Activated CD4-positive, alpha-beta memory T cell treated with anti-CD3 and anti-CD28 coated beads for 36 hours (primary cell): ENCODE results near the gene PEX14. TPM values are rescaled to one million over a fixed set of nuclear protein-coding genes. Genes with fewer than 3 reads are reported as not detected.

Experiments used
- CTCF ChIA-PET: fragments of 350-600 bp; sonication (Branson Sonifier 250); formaldehyde crosslinking; loops from one replicate; lab custom pipeline; 2021; ENCODE audit warnings: antibody characterized with exemption, inconsistent platforms; lab: Charles Lee
- POLR2A ChIA-PET: fragments of 350-600 bp; sonication (Branson Sonifier 250); formaldehyde crosslinking; loops from one replicate; lab custom pipeline; 2021; ENCODE audit warnings: antibody characterized with exemption; lab: Charles Lee
- DNase-seq: peaks from one replicate; pipeline ENCODE4 v3.0.0-alpha.2; 2020
- H3K27ac Mint-ChIP-seq: one replicate; pipeline ENCODE4 v1.8.0; 2021; ENCODE audit warnings: mixed read lengths
- H3K27me3 Mint-ChIP-seq: one replicate; pipeline ENCODE4 v1.8.0; 2021; ENCODE audit warnings: mixed read lengths
- H3K36me3 Mint-ChIP-seq: one replicate; pipeline ENCODE4 v1.8.0; 2021; ENCODE audit warnings: mixed read lengths
- H3K4me1 Mint-ChIP-seq: one replicate; pipeline ENCODE4 v1.8.0; 2021; ENCODE audit warnings: low read depth, mixed read lengths
- H3K4me3 Mint-ChIP-seq: one replicate; pipeline ENCODE4 v1.8.0; 2021; ENCODE audit warnings: mild to moderate bottlenecking, mixed read lengths
- H3K9me3 Mint-ChIP-seq: one replicate; pipeline ENCODE4 v1.8.0; 2021; ENCODE audit warnings: mixed read lengths
- intact Hi-C: fragments of 100-400 bp; cut with micrococcal nuclease; formaldehyde crosslinking; loops from one replicate; pipeline ENCODE4 v1.15.1; 2023
- total RNA-seq, 2 experiments: library from RNA; stranded (reverse); gene quantifications; one replicate each; pipeline ENCODE4 v1.2.3, GENCODE V29; 2021

Gene PEX14
- total RNA-seq, 2 experiments from 2014 or later, result 17.3 to 17.6 TPM

GRCh38 chr1:10629816-10630571 is 155.2 kb downstream of the PEX14 start:
- no peak overlapping the region for H3K4me3 Mint-ChIP-seq
- intact Hi-C loops, result no loop called here
- H3K9me3 Mint-ChIP-seq, result no peaks in the 10 kb centered on the region
- ChIA-PET CTCF (interaction anchor here (1.1 kb wide), 1 partner anchor 136 kb away, joined by 3 read pairs; no protein-coding TSS in a partner anchor), POLR2A (no interaction called here)
- no peak for DNase-seq
- H3K27ac Mint-ChIP-seq, result no peak overlapping the region
- peaks cover 1% of the 10 kb centered on the region for H3K36me3 Mint-ChIP-seq
- H3K4me1 Mint-ChIP-seq, result no peaks in the 10 kb centered on the region
- H3K27me3 Mint-ChIP-seq, result no peaks in the 10 kb centered on the region

- Mint-ChIP-seq H3K9me3 (no peaks in the 10 kb centered on the region), H3K36me3 (peaks cover 1% of the 10 kb centered on the region), H3K27me3 (no peaks in the 10 kb centered on the region), H3K4me1 (no peaks in the 10 kb centered on the region), H3K27ac (no peak overlapping the region), H3K4me3 (no peak overlapping the region)
- POLR2A ChIA-PET, result no interaction called here
- CTCF ChIA-PET, result no interaction called here
- no peak for DNase-seq
- intact Hi-C loops, result no loop called here
These were observed 155.9 kb downstream of the PEX14 start for GRCh38 chr1:10630661-10631120.

- no peak overlapping the region for H3K27ac Mint-ChIP-seq
- H3K36me3 Mint-ChIP-seq, result peaks cover under 1% of the 10 kb centered on the region
- H3K4me3 Mint-ChIP-seq, result no peak overlapping the region
- H3K27me3 Mint-ChIP-seq, result no peaks in the 10 kb centered on the region
- no peaks in the 10 kb centered on the region for H3K9me3 Mint-ChIP-seq
- DNase-seq, result no peak
- intact Hi-C loops, result no loop called here
- H3K4me1 Mint-ChIP-seq, result no peaks in the 10 kb centered on the region
- ChIA-PET CTCF (no interaction called here), POLR2A (no interaction called here)
These were observed 156.5 kb downstream of the PEX14 start for GRCh38 chr1:10631121-10631810.

- POLR2A ChIA-PET, result no interaction called here
- Mint-ChIP-seq H3K27me3 (no peaks in the 10 kb centered on the region), H3K9me3 (no peaks in the 10 kb centered on the region), H3K4me3 (no peak overlapping the region), H3K27ac (no peak overlapping the region), H3K36me3 (no peaks in the 10 kb centered on the region), H3K4me1 (no peaks in the 10 kb centered on the region)
- CTCF ChIA-PET, result no interaction called here
- intact Hi-C loops, result no loop called here
- DNase-seq, result no peak
These were observed 157.3 kb downstream of the PEX14 start for GRCh38 chr1:10631811-10632593.

GRCh38 chr1:10632691-10633090 is 157.9 kb downstream of the PEX14 start:
- H3K27me3 Mint-ChIP-seq, result no peaks in the 10 kb centered on the region
- H3K27ac Mint-ChIP-seq, result no peak overlapping the region
- CTCF ChIA-PET, result no interaction called here

GRCh38 chr1:10633416-10633815 is 158.7 kb downstream of the PEX14 start:
- Mint-ChIP-seq H3K27ac (no peak overlapping the region), H3K36me3 (no peaks in the 10 kb centered on the region), H3K4me3 (no peak overlapping the region), H3K27me3 (no peaks in the 10 kb centered on the region), H3K9me3 (no peaks in the 10 kb centered on the region), H3K4me1 (peaks cover 4% of the 10 kb centered on the region)
- ChIA-PET CTCF (no interaction called here), POLR2A (no interaction called here)
- no peak for DNase-seq
- intact Hi-C loops, result no loop called here

More at GRCh38 chr1:10632691-10633090, 157.9 kb downstream of the PEX14 start:
- POLR2A ChIA-PET, result no interaction called here
- intact Hi-C loops, result no loop called here
- H3K4me3 Mint-ChIP-seq, result no peak overlapping the region
- no peaks in the 10 kb centered on the region for H3K9me3 Mint-ChIP-seq
- no peaks in the 10 kb centered on the region for H3K36me3 Mint-ChIP-seq
- no peak for DNase-seq
- H3K4me1 Mint-ChIP-seq, result peaks cover 2% of the 10 kb centered on the region

- intact Hi-C loops, result no loop called here
- POLR2A ChIA-PET, result no interaction called here
- H3K4me3 Mint-ChIP-seq, result no peak overlapping the region
- peaks cover 4% of the 10 kb centered on the region for H3K4me1 Mint-ChIP-seq
- CTCF ChIA-PET, result no interaction called here
- no peaks in the 10 kb centered on the region for H3K27me3 Mint-ChIP-seq
- H3K27ac Mint-ChIP-seq, result no peak overlapping the region
- H3K36me3 Mint-ChIP-seq, result no peaks in the 10 kb centered on the region
- DNase-seq, result no peak
- H3K9me3 Mint-ChIP-seq, result no peaks in the 10 kb centered on the region
These were observed 159.3 kb downstream of the PEX14 start for GRCh38 chr1:10634075-10634427.

GRCh38 chr1:10634428-10635084 is 159.8 kb downstream of the PEX14 start:
- intact Hi-C loops, result no loop called here
- no peak overlapping the region for H3K4me3 Mint-ChIP-seq
- no peaks in the 10 kb centered on the region for H3K36me3 Mint-ChIP-seq
- ChIA-PET CTCF (no interaction called here), POLR2A (no interaction called here)
- peaks cover 4% of the 10 kb centered on the region for H3K4me1 Mint-ChIP-seq
- DNase-seq, result no peak
- H3K27ac Mint-ChIP-seq, result no peak overlapping the region
- no peaks in the 10 kb centered on the region for H3K9me3 Mint-ChIP-seq
- no peaks in the 10 kb centered on the region for H3K27me3 Mint-ChIP-seq

- no peaks in the 10 kb centered on the region for H3K27me3 Mint-ChIP-seq
- no peaks in the 10 kb centered on the region for H3K36me3 Mint-ChIP-seq
- ChIA-PET POLR2A (no interaction called here), CTCF (no interaction called here)
- intact Hi-C loops, result no loop called here
- H3K9me3 Mint-ChIP-seq, result no peaks in the 10 kb centered on the region
- no peak overlapping the region for H3K4me3 Mint-ChIP-seq
- H3K4me1 Mint-ChIP-seq, result peaks cover 4% of the 10 kb centered on the region
- no peak for DNase-seq
- no peak overlapping the region for H3K27ac Mint-ChIP-seq
These were observed 160.5 kb downstream of the PEX14 start for GRCh38 chr1:10635085-10635896.

GRCh38 chr1:10635992-10636391 is 161.2 kb downstream of the PEX14 start:
- POLR2A ChIA-PET, result no interaction called here
- no peak overlapping the region for H3K4me3 Mint-ChIP-seq
- no peak overlapping the region for H3K27ac Mint-ChIP-seq
- no peaks in the 10 kb centered on the region for H3K36me3 Mint-ChIP-seq
- H3K27me3 Mint-ChIP-seq, result no peaks in the 10 kb centered on the region
- intact Hi-C loops, result no loop called here
- no peaks in the 10 kb centered on the region for H3K9me3 Mint-ChIP-seq
- peaks cover 4% of the 10 kb centered on the region for H3K4me1 Mint-ChIP-seq
- DNase-seq, result no peak
- CTCF ChIA-PET, result no interaction called here

GRCh38 chr1:10637400-10637799 is 162.7 kb downstream of the PEX14 start:
- Mint-ChIP-seq H3K9me3 (no peaks in the 10 kb centered on the region), H3K4me1 (peaks cover 4% of the 10 kb centered on the region), H3K4me3 (no peak overlapping the region), H3K27me3 (no peaks in the 10 kb centered on the region), H3K27ac (no peak overlapping the region), H3K36me3 (no peaks in the 10 kb centered on the region)
- no peak for DNase-seq
- ChIA-PET CTCF (no interaction called here), POLR2A (no interaction called here)
- intact Hi-C loops, result no loop called here
